GM19239 (cell line): ENCODE measurements around the gene GFPT2.

ENCODE experiments used
- DNase-seq: peaks from one replicate; pipeline ENCODE4 v3.0.0; 2011; ENCODE audit warnings: low spot score; ENCODE audit not compliant: insufficient read length
- FAIRE-seq: peaks from 2 replicates; lab custom pipeline; 2011; peaks lifted over from hg19 to GRCh38; lab: Jason Lieb, UNC

GFPT2 gene

GRCh38 chr5:180290568-180291233, 62.4 kb downstream of the GFPT2 start:
- FAIRE-seq (no peak), DNase-seq (no peak)

DNA sequence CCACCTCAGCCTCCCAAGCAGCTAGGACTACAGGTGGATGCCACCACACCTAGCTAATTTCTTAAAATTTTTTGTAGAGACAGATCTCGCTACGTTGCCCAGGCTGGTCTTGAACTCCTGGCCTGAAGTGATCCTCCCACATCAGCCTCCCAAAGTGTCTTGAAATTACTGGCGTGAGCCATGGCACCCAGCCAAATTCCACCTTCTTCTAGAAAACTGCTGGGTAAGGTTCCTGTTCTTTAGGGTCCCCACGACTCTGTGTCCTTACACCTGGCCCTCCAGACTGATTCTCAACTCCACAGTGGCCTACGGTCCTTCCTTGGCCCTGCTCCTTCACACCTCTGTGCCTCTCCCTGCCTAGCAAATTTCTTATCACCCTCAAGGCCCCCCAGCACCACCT, 63.2 kb downstream of the GFPT2 start:
- no peak for FAIRE-seq
- no peak for DNase-seq

DNA sequence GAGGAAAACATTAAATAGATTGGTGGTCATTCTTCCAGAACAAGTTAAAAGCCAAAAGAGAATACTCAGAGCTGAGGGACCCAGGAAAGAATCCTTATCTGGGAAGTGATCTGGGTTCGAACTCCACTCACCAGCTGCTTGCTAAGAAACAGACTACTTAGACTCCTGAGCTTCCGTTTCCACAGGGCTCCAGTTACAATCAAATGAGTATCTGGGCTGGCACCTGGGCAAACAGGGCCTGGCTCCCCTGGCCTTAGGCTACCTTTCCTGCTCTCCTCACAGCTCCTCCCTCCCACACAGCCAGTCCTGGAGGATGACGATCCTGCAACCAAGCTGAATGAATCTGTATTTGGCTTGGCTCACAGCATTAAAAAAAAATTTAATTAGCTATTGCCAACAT, 63.7 kb downstream of the GFPT2 start:
- no peak for FAIRE-seq
- DNase-seq, result no peak

DNA sequence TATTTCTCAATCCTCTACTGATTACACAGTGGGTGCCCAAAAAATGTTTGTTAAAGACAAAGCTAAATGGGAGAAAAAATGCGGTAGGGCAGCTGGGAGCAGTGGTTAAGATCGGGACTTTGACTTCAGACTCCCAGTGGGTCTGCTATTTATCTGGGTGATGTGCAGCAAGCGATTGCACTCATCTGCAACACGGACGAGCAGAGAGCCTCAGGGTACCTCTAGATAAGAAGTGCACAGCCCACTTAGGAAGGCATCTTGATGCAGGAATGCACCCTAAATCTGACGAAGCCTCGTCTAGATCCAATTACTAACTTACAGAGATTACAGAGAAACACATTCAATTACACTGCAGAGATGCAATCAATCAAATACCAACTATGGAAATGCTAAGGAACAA, 65.3 kb downstream of the GFPT2 start:
- no peak for FAIRE-seq
- no peak for DNase-seq

DNA sequence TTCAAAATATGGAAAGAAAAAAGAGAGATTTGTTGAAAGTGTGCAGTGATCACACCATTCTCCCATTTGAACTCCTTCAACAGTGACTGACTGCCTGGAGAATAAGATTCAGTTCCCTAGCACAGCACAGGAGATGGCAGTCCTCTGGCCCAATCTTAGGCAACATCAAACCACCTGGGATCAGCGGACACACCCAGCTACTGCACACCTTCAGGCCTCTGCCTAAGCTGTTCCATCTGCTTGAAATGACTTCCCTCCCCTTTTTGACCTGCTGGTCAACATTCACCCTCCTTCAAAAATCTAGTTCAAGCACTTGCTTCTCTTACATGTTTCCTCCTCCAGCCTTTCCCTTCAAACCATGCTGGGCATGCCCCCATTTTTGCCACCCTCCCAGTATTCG, 65.7 kb downstream of the GFPT2 start:
- no peak for FAIRE-seq
- no peak for DNase-seq

DNA sequence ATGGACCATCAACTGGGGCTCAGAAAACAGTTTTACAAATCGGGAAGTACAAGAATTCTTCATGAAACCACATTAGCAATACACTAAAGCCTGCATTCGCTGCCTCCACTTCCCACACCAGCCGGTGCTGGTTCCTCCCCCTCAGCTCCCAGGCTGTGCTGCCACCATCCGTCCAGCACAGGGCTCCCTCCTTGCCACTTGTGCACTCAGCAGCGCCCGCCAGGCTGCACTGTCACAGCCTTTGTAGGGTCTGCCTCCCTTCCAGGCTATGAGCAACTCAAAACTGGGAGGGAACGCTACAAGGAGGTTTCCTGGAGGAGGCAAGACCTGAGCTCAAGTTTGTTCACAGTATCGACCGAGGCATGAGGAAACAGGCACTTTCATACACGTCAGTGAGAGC, 69.0 kb downstream of the GFPT2 start:
- FAIRE-seq (no peak), DNase-seq (no peak)

- FAIRE-seq, result no peak
- DNase-seq, result no peak
Measured at GRCh38 chr5:180283026-180283615, 70.0 kb downstream of the GFPT2 start.

DNA sequence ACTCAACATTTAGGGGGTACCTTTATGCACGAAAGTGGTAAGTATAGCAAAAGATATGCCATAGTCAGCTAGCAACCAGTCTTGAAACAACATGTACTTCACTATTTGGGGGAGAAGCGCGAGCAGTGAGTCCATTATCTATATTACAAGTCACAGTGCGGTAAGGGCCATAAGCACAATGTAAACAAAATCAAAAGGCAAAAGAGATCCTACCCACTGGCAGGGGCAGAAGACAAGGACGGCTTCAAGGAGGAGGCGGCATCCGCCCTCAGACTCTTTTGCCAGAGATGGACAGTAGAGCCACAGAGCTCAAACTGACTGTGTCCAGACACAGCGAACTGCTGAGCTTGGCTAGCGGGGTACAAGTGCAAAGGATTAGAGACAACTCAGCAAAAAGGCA, 70.9 kb downstream of the GFPT2 start:
- FAIRE-seq, result no peak
- DNase-seq, result no peak

GRCh38 chr5:180281706-180282105, 71.4 kb downstream of the GFPT2 start:
- FAIRE-seq (no peak), DNase-seq (no peak)

DNA sequence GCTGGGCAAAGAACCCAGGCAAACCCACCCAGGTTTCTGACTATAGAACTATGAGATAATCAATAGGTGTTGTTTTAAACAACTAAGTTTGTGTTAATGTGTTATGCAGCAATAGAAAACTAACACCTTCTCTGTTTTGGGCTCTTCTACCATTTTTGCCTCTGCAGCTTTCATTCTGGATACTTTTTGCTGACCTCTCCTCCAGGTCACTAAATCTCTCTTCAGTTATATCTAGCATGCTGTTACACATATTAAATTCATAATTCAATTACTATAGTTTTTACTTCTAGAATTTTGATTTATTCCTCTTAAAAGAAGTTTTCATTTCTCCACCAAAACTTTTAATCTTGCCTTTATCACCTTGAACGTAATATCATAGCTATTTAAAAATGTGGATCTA, 78.4 kb downstream of the GFPT2 start:
- no peak for FAIRE-seq
- DNase-seq, result no peak

- no peak for DNase-seq
- FAIRE-seq, result no peak
Measured at GRCh38 chr5:180271221-180271620, 81.9 kb downstream of the GFPT2 start.

DNA sequence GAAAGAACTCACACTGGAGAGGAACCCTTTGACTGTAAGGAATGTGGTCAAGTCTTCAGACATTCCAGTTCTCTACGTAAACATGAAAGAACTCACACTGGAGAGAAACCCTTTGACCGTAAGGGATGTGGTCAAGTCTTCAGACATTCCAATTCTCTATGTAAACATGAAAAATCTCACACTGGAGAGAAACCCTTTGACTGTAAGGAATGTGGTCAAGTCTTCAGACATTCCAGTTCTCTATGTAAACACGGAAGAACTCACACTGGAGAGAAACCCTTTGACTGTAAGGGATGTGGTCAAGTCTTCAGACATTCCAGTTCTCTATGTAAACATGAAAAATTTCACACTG, 93.9 kb downstream of the GFPT2 start:
- no peak for FAIRE-seq
- no peak for DNase-seq

DNA sequence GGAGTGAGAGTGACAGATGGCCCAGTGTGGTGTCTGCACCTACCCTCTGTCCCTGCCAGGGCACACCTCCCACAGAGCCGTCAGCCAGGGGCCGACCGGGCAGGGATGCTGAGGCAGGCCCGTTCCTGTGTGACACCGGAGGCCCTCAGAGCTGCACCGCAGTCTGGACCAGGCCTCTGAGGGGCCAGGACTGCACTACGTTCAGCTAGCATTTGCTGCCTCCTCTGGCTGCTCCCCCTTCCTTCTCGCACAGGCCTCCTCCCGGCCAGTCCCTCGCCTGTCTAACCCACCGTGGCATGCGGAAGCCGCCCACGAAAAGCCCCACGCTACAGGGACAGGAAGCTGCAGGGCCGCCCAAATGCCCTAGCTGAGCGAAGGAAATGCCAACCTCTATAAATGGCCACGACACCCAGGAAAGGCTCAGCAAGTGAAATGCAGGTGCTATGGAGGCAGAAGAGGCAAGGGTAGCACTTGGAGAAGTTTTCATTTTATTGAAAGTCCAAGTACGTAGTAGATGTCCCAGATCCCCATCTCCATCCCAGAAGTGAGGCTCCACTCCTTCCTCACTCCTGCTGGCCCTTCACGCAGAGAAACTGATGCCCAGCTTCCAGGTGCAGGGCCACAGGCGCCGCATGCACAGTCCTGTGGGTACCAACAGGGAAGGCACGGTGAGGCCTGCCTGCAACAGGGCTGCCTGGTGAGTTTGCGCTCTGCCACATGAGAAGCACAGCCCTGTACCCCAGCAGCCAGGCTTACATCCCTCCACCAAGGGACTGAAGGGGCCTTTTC, 99.9 kb downstream of the GFPT2 start:
- DNase-seq, result no peak
- FAIRE-seq, result no peak

GRCh38 chr5:180251887-180252286, 101.2 kb downstream of the GFPT2 start:
- no peak for FAIRE-seq

GRCh38 chr5:180251141-180251540, 102.0 kb downstream of the GFPT2 start:
- DNase-seq, result no peak
- FAIRE-seq, result no peak

More at GRCh38 chr5:180251887-180252286, 101.2 kb downstream of the GFPT2 start:
- DNase-seq, result no peak
